Measurements from ENCODE around the gene DOCK9. TPM values are rescaled to one million over a fixed set of nuclear protein-coding genes. Genes with fewer than 3 reads are reported as not detected.

DOCK9 gene
- total and polyA plus RNA-seq, 2 experiments from 2014 or later: 32.8 to 39.1 TPM

- Histone ChIP-seq H3K4me3 (no peak overlapping the region), H3K9me3 (ENCODE audit: low read depth) (no peaks in the 10 kb centered on the region), H3K36me3 (peaks cover 5% of the 10 kb centered on the region), H3K27ac (no peak overlapping the region), H3K4me1 (ENCODE audit: low read depth) (peaks cover 11% of the 10 kb centered on the region), H3K27me3 (no peaks in the 10 kb centered on the region)
- TF ChIP-seq CTCF (IDR thresholded peaks at IDR 0.05; ENCODE audit: low read depth, low read length): no peak
- DNase-seq (ENCODE audit: low read depth in 1 of 2, low spot score in 1 of 2): no peak
Observed at GRCh38 chr13:98892821-98893220, 85.0 kb downstream of the DOCK9 start.

GRCh38 chr13:98892077-98892476 lies 85.8 kb downstream of the DOCK9 start:
- H3K9me3 ChIP-seq (ENCODE audit: low read depth): no peaks in the 10 kb centered on the region
- no peak overlapping the region for H3K4me3 ChIP-seq
- H3K27me3 ChIP-seq: no peaks in the 10 kb centered on the region
- H3K27ac ChIP-seq: no peak overlapping the region
- H3K4me1 ChIP-seq (ENCODE audit: low read depth): peaks cover 11% of the 10 kb centered on the region
- TF ChIP-seq CTCF (IDR thresholded peaks at IDR 0.05; ENCODE audit: low read depth, low read length): no peak
- no peak for DNase-seq (ENCODE audit: low read depth in 1 of 2, low spot score in 1 of 2)
- peaks cover 8% of the 10 kb centered on the region for H3K36me3 ChIP-seq

GRCh38 chr13:98890925-98891324 lies 86.9 kb downstream of the DOCK9 start:
- DNase-seq (ENCODE audit: low read depth in 1 of 2, low spot score in 1 of 2): no peak
- Histone ChIP-seq H3K27me3 (no peaks in the 10 kb centered on the region), H3K36me3 (peaks cover 8% of the 10 kb centered on the region), H3K27ac (no peak overlapping the region), H3K4me1 (ENCODE audit: low read depth) (peaks cover 11% of the 10 kb centered on the region), H3K9me3 (ENCODE audit: low read depth) (no peaks in the 10 kb centered on the region), H3K4me3 (no peak overlapping the region)
- TF ChIP-seq CTCF (IDR thresholded peaks at IDR 0.05; ENCODE audit: low read depth, low read length): no peak

- H3K4me3 ChIP-seq: no peak overlapping the region
- peaks cover 8% of the 10 kb centered on the region for H3K36me3 ChIP-seq
- peak in 1 of 2 donors; percentile 69 for DNase-seq (ENCODE audit: low read depth in 1 of 2, low spot score in 1 of 2)
- no peaks in the 10 kb centered on the region for H3K9me3 ChIP-seq (ENCODE audit: low read depth)
- H3K27me3 ChIP-seq: no peaks in the 10 kb centered on the region
- H3K27ac ChIP-seq: no peak overlapping the region
- H3K4me1 ChIP-seq (ENCODE audit: low read depth): peaks cover 11% of the 10 kb centered on the region
- no peak for TF ChIP-seq CTCF (IDR thresholded peaks at IDR 0.05; ENCODE audit: low read depth, low read length)
Observed at GRCh38 chr13:98890186-98890585, 87.7 kb downstream of the DOCK9 start.

GRCh38 chr13:98889419-98890085 lies 88.3 kb downstream of the DOCK9 start:
- no peak overlapping the region for H3K4me3 ChIP-seq
- no peak for DNase-seq (ENCODE audit: low read depth in 1 of 2, low spot score in 1 of 2)
- peaks cover 15% of the 10 kb centered on the region for H3K36me3 ChIP-seq
- H3K9me3 ChIP-seq (ENCODE audit: low read depth): no peaks in the 10 kb centered on the region
- H3K27me3 ChIP-seq: no peaks in the 10 kb centered on the region
- TF ChIP-seq CTCF (IDR thresholded peaks at IDR 0.05; ENCODE audit: low read depth, low read length): no peak
- peaks cover 11% of the 10 kb centered on the region for H3K4me1 ChIP-seq (ENCODE audit: low read depth)
- H3K27ac ChIP-seq: no peak overlapping the region
